GM21390 (cell line): Measurements from ENCODE around the gene ANKRD63.

Source experiments
- ATAC-seq: cut with Tn5 transposase; IDR thresholded peaks from one replicate; pipeline ENCODE4 v1.9.1; 2021; ENCODE audit not compliant: unreplicated experiment

The ANKRD63 gene

DNA sequence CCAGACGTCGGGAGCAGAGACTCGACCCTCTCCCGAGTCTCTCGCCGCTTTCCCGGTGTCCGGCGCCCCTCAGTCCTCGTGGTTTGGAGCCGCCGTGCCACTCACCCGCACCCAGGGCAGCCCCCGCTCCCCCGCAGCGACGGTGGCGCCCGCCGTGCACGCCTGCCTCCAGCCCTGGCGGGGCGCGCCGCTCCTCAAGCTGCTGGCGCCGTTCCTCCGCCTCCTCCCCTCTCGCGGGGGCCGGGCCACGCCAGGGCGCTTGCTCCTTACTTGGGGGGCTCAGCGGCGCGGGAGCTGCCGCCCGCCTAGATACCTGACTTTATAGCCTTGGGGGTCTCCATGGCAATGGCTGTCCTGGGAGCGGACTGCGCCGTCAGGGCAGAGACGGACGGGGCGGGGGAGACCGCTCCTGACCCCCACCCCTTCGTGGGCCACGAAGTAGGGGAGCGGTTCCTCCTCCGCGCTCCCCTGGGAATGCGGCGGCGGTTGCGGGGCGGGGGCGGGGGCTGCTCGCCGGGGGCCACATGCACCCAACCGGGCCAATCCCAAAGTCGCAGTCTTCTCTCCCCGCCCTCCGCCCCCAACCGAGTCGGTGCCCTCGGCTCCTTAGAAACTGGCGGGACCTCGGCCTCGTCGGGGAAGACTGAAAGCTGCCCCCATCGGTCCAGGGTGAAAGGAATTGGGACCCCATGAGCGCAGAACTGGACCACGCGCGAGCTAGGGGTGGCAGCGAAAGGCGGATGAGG lies at the start of gene ANKRD63:
ANKRD63 (minus strand) TSS at position 196 of the 746 bp plus-strand sequence. CDS start 478 bp downstream, outside the sequence.
- ATAC-seq = peak; percentile 32

DNA sequence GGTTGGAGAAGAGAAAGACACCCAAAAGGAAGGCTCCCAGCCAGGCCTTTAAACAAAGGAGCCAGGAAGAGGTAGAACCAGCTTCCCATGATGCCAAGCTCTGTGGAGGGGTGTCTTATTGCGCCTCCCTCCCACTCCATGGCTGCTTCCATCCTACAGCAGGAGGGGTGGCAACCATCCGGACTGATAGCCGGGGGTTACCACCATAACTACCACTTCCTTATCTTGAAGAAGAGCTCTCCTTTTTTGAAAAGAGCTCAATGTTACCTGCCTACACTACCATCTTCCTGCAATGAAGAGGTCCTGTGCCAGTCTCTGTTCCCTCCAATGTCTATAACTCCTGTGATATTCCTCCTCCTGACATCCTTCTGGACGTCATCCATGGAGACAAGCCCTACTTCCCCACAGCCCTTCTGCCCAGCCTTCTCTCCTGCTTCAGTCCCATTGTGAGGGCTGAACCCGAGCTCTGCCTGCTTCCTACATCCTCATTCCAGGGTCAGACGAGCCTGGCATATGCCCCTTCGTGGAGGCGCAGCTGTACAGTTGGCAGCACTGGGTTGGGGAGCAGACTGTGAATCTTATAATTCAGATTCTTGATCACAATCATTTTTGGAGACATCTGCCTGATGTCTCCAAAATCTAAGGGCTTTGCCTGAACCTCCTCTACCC lies 49.4 kb upstream of the ANKRD63 start:
- ATAC-seq = no peak

GRCh38 chr15:40331637-40332036 lies 48.8 kb upstream of the ANKRD63 start:
- ATAC-seq = no peak

DNA sequence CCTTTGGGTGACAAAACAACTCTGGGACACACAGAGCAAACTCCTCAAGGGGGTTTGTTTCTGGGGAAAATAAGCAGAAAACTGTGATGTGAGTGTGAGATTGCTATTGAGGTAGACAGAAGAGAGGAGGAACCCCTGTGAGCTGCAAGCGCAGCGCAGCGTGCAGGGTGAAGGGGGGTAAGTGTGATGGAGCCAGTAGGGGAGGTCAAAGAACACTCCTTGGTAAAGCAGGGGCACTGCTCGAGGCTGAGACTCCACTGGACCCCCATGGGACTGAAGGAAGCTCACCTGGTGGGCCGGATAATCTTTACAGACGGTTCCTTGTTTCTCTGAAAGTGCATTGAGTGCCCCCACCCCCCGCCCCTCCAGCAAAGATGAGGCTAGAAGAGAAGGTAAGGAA lies 48.2 kb upstream of the ANKRD63 start:
- ATAC-seq = no peak

- ATAC-seq = no peak
These were observed 47.5 kb upstream of the ANKRD63 start for GRCh38 chr15:40330368-40330836.

DNA sequence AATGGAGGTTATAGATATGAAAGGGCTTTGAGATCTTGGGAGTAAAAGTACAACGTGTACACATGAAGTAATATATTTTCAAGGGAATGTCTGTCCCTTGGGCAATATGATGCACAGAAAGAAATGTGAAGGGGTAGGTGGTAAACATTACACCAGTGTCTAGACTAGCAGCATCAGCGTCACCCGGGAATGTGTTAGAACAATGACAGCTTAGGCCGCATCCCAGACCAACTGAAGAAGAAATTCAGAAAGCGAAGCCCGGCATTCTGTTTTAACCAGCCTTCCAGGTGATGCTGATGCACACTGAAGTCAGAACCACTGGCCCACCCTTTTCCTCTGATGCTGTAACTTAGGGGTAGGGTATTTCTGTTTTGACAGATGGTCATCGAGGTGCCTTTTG lies 46.9 kb upstream of the ANKRD63 start:
- no peak for ATAC-seq

DNA sequence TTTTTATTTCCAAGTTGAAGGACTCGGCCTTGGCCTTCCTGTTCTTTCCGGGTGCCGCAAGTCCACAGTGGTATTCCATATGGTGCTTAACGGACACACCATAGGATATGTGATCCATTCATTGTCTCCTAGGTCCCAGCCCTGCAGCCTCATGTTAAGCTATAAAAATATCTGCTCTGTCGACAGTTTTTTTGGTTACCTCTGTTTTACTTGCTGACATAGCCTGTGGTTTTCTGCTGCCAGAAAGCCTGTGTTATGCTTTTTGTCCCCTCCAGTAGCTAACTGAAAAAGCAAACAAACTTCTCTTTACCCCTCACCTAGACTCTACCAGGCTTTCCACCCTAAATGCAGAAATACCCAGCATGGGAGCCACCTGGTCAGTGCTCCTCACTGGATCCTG lies 45.9 kb upstream of the ANKRD63 start:
- no peak for ATAC-seq

- ATAC-seq = no peak
These were observed 45.3 kb upstream of the ANKRD63 start for GRCh38 chr15:40328176-40328575.

DNA sequence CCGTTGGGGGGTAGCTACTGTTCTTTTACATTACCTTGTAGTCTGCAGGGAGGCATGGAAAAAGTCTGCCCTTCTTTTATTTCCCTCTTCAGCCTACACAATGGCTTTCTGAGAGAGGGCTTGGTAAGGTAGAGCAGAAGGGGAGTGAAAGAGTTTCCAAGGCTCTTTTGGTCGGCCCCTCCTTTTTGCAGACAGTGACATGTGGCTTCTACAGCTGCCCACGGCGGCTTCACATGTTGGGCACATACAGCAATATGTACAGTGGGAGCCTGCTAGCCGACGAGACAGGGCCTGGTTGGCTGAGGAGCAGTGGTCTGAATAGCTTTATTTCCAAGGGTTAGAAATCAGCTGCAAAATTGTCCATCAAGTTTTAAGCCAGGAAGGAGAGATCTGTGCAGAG lies 44.6 kb upstream of the ANKRD63 start:
- ATAC-seq = no peak

GRCh38 chr15:40325700-40326099 lies 42.8 kb upstream of the ANKRD63 start:
- no peak for ATAC-seq

DNA sequence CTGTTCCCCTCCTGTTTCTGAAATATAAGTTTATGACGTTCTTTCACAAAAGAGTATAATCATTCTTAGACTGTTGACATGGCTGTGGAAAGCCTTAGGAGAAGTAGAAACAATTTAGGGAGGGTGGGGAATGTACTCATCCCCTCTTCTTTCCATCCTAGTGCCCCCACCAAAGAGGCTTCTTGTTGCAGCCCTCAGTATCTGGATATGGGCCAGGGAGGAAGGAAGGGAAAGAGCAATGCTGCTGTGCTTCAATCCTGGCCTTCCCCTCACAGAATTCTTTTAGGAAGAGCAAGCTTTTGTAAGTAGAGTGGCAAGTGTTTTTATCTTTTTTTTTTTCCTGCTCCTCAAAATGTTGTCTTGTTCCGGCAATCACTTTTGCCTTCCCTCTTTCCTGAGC lies 42.3 kb upstream of the ANKRD63 start:
- ATAC-seq = no peak

DNA sequence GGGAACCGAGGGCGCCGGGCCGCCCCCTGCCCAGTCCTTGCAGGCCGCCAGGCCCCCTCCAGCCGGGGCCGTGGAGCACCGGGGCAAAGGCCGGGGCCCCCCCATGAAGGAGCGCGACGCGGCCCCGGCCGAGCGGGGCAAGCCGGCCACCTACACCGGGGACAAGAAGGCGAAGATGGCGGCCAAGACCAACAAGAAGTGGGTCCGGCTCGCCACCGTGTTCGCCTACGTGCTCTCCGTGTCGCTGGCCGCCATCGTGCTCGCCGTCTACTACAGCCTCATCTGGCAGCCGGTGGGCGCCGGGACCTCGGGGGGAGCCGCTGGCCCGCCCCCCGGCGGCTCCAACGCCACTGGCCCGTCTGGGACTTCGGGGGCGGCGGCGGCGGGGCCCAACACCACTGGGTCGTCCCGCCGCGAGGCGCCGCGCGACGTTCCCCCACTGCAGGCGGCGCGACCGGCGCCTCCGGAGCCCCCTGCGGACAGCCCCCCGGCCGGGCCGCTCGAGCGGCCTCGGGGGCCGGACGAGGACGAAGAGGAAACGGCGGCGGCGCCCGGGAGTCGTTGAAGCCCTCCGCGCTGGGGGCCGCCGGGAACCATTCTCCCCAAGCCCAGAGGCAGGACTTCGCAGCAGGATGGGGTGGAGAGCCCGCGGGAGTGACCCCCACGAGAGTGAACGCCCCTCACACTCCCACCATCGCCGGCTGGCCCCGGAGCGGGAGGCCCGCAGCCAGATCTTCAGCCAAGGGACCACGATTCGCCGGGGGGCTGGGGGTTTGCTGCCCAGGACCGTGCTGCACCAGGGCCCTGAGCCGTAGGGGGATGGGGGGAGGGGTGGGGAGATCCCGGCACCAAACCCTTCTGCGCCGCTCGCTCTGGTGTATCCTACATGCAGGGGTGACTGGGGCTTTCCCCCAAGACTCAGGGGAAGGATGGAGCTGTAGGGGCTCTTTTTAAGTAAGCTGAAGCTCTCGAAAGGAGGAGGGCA lies 41.4 kb upstream of the ANKRD63 start:
- ATAC-seq = peak; percentile 4

- peak; percentile 90 for ATAC-seq
These were observed 40.5 kb upstream of the ANKRD63 start, which contains the start of gene INAFM2 for GRCh38 chr15:40323239-40323952. Gene INAFM2 (plus strand): TSS chr15:40323692. CDS start chr15:40324056, 364 bp downstream.

DNA sequence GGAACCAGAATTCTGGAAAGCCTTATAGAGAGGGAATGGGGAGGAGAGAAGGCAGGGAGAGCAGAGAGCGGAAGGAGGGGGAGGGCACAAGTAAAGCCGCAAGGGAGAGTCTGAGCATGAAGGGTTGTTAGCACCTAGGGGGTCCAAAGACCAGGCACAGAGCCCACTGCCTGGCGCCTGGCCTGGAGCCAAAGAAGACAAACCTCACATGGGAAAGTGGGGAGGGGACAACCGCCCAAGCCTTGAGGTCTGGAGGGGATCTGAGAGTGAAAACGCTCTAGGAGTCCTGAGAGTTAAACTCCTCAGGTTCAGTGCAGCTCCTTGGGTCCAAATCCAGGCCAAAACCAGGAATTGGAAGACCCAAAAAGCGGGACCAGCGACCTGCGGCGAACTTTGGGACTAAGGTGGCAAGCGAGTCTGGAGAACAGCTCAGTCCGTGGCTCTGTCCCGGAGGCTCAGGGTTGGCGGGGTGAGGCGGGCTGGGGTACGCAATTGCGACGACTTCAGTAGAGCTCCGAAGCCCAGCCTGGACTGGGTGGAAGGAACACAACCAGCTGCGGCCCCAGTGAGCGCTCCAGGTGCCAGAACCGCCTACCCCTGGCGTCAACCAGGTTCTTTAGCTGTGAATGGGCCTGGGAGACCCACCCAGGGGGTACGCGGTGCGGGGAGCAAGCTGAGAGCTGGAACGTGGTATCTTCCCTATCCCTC lies 39.8 kb upstream of the ANKRD63 start:
- no peak for ATAC-seq

- ATAC-seq = no peak
These were observed 38.1 kb upstream of the ANKRD63 start for GRCh38 chr15:40320931-40321371.

DNA sequence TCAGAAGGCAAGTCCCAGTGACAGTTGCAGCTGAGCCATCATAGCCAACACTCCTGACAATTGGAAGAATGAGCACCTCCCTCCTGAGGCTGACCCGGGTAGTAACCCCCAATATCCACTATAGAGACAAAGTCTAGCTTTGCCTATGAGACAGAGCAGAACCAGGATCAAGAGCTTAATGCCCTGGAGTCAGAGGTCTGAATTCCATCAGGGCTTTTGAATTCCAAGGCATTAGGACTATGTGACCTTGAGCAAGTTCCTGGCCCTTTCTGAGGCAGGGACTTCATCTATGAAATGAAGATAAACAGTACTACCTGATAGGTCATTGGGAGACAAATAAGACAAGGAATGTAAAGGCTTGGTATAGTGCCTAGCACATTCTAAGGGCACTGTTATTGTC lies 37.5 kb upstream of the ANKRD63 start:
- ATAC-seq = no peak

GRCh38 chr15:40317580-40317979 lies 34.7 kb upstream of the ANKRD63 start:
- ATAC-seq = no peak

- ATAC-seq = no peak
These were observed 34.1 kb upstream of the ANKRD63 start for GRCh38 chr15:40316931-40317330.

- no peak for ATAC-seq
These were observed 31.9 kb upstream of the ANKRD63 start for GRCh38 chr15:40314723-40315276.
